DND-41 (cell line): ENCODE results near the gene PNCK.
"Not testable (repeated sequence)": the region's sequence is repeated elsewhere in the genome, so short reads cannot be mapped to it uniquely, and the experiment has no call there.

Source experiments
- CTCF ChIP-seq: IDR thresholded peaks from 2 replicates; pipeline ENCODE4 v1.5.1; 2012; ENCODE audit warnings: borderline replicate concordance, low read length, moderate library complexity, mild to moderate bottlenecking; ENCODE audit not compliant: poor library complexity, severe bottlenecking; ENCODE audit errors: extremely low read depth
- EZH2 ChIP-seq: IDR thresholded peaks from 3 replicates; pipeline ENCODE4 v1.6.1; 2012; ENCODE audit warnings: borderline replicate concordance, low read depth, mild to moderate bottlenecking, moderate library complexity, low read length, inconsistent platforms; ENCODE audit not compliant: severe bottlenecking

DNA sequence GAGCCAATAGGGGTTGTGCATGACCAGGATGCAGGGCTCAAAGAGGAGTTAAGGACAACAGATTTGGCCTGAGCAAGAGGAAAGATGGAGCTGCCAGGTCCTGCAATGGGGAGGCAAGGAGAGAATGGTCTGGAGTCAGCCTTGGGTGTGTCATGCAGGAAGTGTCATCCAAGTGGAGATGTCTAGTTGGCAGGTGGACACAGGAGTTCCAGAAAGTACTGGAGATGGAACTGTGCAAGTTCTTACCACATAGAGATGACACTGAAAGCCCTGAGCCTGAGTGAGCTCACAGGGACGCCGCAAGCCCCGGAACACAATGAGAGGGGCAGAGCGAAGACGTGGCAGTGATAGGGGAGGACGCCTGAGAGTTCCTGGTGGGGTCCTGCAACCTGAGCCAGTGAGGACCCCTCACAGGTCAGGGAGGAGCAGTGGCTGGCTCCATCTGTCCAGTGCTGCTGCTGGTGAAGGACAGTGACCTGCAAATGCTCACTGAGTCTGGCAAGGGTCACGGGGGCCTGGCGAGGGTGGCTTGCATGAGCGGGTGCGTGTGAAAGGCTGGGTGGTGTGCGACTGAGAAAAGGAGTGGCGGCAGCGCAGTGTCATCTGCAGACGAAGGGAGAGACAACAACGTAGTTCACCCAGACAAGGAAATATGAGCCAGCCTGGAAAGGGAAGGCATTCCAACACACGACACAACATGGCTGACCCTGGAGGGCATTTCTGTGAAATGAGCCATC, 23.5 kb upstream of the PNCK start:
- TF ChIP-seq CTCF, EZH2: not testable (repeated sequence)
